Suprapubic skin (tissue), 4 donors: ENCODE measurements around the gene MYO7A. TPM values are rescaled to one million over a fixed set of nuclear protein-coding genes. Genes with fewer than 3 reads are reported as not detected.

Experiments
- DNase-seq, 2 donors: peaks; one replicate each; pipeline ENCODE4 v3.0.0-alpha.2; 2019; ENCODE audit warnings: low spot score in 2 of 2
- H3K27ac ChIP-seq: fragments of 200-600 bp; sonication (generic); one replicate; pipeline ENCODE4 v1.5.1; 2019
- H3K27me3 ChIP-seq: fragments of 200-600 bp; sonication (generic); one replicate; pipeline ENCODE4 v1.5.1; 2019
- H3K36me3 ChIP-seq: fragments of 200-600 bp; sonication (generic); one replicate; pipeline ENCODE4 v1.5.1; 2019
- H3K4me1 ChIP-seq: fragments of 200-600 bp; sonication (generic); one replicate; pipeline ENCODE4 v1.5.1; 2019
- H3K4me3 ChIP-seq: fragments of 200-600 bp; sonication (generic); one replicate; pipeline ENCODE4 v1.5.1; 2019; ENCODE audit warnings: mild to moderate bottlenecking
- H3K9me3 ChIP-seq: fragments of 200-600 bp; sonication (generic); one replicate; pipeline ENCODE4 v1.5.1; 2019
- CTCF ChIP-seq, 2 donors: fragments of 200-600 bp in 1 of 2; fragments of 450-650 bp in 1 of 2; sonication (generic) in 1 of 2; IDR thresholded peaks; one replicate each; pipeline ENCODE4 v1.5.1; 2016 to 2019; ENCODE audit warnings: antibody characterized with exemption in 2 of 2, mild to moderate bottlenecking in 1 of 2, moderate library complexity in 1 of 2
- EP300 ChIP-seq: sonication (generic); formaldehyde crosslinking; IDR thresholded peaks from one replicate; pipeline ENCODE4 v1.6.1; 2017; ENCODE audit warnings: antibody characterized with exemption
- POLR2A ChIP-seq, 2 donors: fragments of 450-650 bp; IDR thresholded peaks; one replicate each; pipeline ENCODE4 v1.6.1; 2017; ENCODE audit warnings: antibody characterized with exemption in 2 of 2, mild to moderate bottlenecking in 2 of 2, moderate library complexity in 2 of 2
- POLR2AphosphoS5 ChIP-seq, 3 donors: sonication (generic); formaldehyde crosslinking; IDR thresholded peaks; one replicate each; pipeline ENCODE4 v1.6.1; 2017; ENCODE audit warnings: antibody characterized with exemption in 3 of 3
- WGBS: methylation state at CpG from one replicate; pipeline ENCODE4 v1.1.5; 2018; 5-methylcytosine and 5-hydroxymethylcytosine counted together
- total RNA-seq, 4 donors: library from RNA; depleted of rRNA; stranded (reverse); fragments of >200 nt; gene quantifications; one replicate each; pipeline ENCODE4 v1.1.0, GENCODE V29; 2016

Gene MYO7A
- total RNA-seq, 4 donors from 2014 or later: 0.34 to 2.4 (median 2.0) TPM

DNA sequence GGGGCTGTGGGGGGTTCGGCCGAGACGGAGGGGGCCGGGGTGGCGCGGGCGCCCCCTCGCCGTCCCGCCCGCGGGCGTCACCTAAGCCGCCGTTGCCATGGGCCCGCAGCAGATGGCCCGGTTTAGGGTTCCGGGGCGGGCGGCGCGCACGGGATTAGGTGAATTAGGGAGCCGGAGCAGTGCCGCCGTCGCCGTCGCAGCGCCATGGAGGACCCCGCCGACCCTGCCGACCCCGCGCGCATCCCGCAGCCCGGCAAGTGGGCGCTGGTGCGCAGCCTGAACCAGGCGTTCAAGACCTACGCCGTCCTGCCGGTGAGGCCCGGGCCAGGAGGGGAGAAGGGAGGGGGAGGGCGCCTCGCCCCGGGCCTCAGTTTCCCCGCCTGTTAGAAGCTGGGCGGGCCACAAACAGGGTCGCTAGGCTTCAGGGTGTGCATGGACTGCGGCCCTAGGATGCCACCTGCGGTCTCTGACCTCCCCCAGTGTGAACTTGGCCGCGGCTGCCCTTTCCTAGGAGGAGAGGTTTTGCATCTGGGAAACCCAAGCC, 10.1 kb downstream of the MYO7A start:
- Histone ChIP-seq H3K9me3 (no peaks in the 10 kb centered on the region), H3K27me3 (peaks cover 24% of the 10 kb centered on the region), H3K4me3 (no peak overlapping the region), H3K36me3 (no peaks in the 10 kb centered on the region), H3K27ac (no peak overlapping the region), H3K4me1 (peaks cover 6% of the 10 kb centered on the region)
- WGBS: 18% methylated on average over 11 of the region's 55 CpGs
- TF ChIP-seq CTCF (IDR thresholded peaks at IDR 0.05) (no peak), POLR2AphosphoS5 (IDR thresholded peaks at IDR 0.05) (no peak), POLR2A (IDR thresholded peaks at IDR 0.05) (no peak), EP300 (no peak)
- DNase-seq: no peak

- DNase-seq: no peak
- Histone ChIP-seq H3K27ac (no peak overlapping the region), H3K27me3 (peaks cover 24% of the 10 kb centered on the region), H3K36me3 (no peaks in the 10 kb centered on the region), H3K4me3 (no peak overlapping the region), H3K9me3 (no peaks in the 10 kb centered on the region), H3K4me1 (peaks cover 6% of the 10 kb centered on the region)
- WGBS: 93% methylated on average over 8 of the region's 8 CpGs
- TF ChIP-seq POLR2A (IDR thresholded peaks at IDR 0.05) (no peak), EP300 (no peak), CTCF (IDR thresholded peaks at IDR 0.05) (no peak), POLR2AphosphoS5 (IDR thresholded peaks at IDR 0.05) (no peak)
Observed at GRCh38 chr11:77139201-77139600, 11.2 kb downstream of the MYO7A start.

DNA sequence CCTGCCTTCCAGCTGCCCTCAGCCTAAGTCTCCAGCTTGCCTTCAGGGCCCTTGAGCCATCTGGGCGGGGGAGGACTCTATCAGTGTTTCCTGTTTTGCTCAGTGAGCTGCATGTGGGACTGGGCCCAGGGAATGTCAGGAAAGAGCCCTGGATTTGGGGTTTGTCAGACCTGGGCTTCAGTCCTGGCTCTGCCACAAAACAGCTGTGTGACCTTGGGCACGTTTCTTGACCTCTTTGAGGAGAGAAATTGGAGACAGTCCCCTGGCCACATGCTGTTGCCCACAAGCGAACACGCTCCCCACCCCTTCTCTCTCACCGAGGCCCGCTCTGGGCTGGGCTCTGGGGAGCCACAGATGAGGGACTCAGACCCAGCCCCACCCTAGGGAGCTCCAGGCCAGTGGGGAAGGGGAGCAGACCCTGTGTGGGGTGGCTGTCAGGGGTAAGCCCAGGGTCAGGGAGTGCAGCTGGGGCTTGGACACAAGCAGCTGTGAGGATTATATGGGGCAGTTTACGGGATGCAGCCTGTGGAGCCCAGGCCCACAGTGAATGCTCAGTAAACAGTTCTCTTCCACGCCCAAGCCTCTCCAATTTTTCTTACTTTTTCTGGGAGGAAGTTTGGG, 12.3 kb downstream of the MYO7A start:
- no peak for DNase-seq
- H3K27me3 ChIP-seq: peaks cover 24% of the 10 kb centered on the region
- no peaks in the 10 kb centered on the region for H3K36me3 ChIP-seq
- H3K4me1 ChIP-seq: peaks cover 6% of the 10 kb centered on the region
- no peak for TF ChIP-seq POLR2AphosphoS5 (IDR thresholded peaks at IDR 0.05)
- H3K27ac ChIP-seq: no peak overlapping the region
- no peak overlapping the region for H3K4me3 ChIP-seq
- H3K9me3 ChIP-seq: no peaks in the 10 kb centered on the region
- 78% methylated on average over 4 of the region's 8 CpGs for WGBS

DNA sequence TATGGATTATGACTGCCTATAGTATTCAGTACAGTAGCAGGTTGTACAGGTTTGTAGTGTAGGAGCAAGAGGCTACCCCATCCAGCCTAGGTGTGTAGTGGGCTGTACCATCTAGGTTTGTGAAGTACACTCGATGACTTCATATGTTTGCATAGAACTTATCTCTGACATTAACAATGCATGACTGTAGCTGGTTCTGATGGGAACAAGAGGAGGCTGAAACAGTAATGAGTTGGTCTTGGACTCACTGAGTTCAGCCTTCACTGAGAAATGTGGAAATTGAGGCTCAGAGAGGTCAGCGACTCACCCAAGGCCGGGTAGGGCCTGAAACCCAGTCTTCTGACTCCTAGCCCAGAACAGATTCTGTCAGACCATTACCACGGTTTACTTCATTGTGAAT, 13.0 kb downstream of the MYO7A start:
- no peak overlapping the region for H3K4me3 ChIP-seq
- DNase-seq: no peak
- WGBS: 85% methylated on average over 4 of the region's 4 CpGs

GRCh38 chr11:77141475-77141874, 13.4 kb downstream of the MYO7A start:
- H3K4me1 ChIP-seq: peaks cover 6% of the 10 kb centered on the region
- H3K27me3 ChIP-seq: peaks cover 19% of the 10 kb centered on the region
- no peak overlapping the region for H3K27ac ChIP-seq
- WGBS: 94% methylated on average over 4 of the region's 4 CpGs
- H3K9me3 ChIP-seq: no peaks in the 10 kb centered on the region
- H3K4me3 ChIP-seq: no peak overlapping the region
- H3K36me3 ChIP-seq: no peaks in the 10 kb centered on the region
- TF ChIP-seq CTCF (IDR thresholded peaks at IDR 0.05) (no peak), POLR2AphosphoS5 (IDR thresholded peaks at IDR 0.05) (no peak), POLR2A (IDR thresholded peaks at IDR 0.05) (no peak), EP300 (no peak)
- no peak for DNase-seq

More for the DNA sequence above, 13.0 kb downstream of the MYO7A start:
- no peaks in the 10 kb centered on the region for H3K36me3 ChIP-seq
- no peak for TF ChIP-seq CTCF (IDR thresholded peaks at IDR 0.05)
- TF ChIP-seq POLR2AphosphoS5 (IDR thresholded peaks at IDR 0.05): no peak
- TF ChIP-seq EP300: no peak
- no peak for TF ChIP-seq POLR2A (IDR thresholded peaks at IDR 0.05)
- H3K4me1 ChIP-seq: peaks cover 6% of the 10 kb centered on the region
- no peaks in the 10 kb centered on the region for H3K9me3 ChIP-seq
- peaks cover 23% of the 10 kb centered on the region for H3K27me3 ChIP-seq
- no peak overlapping the region for H3K27ac ChIP-seq
